GM12878 (cell line): Measurements from ENCODE around the gene SERPINF2. TPM values are rescaled to one million over a fixed set of nuclear protein-coding genes. Genes with fewer than 3 reads are reported as not detected.

ENCODE experiments used
- ATAC-seq: fragments of 200-7000 bp; cut with Tn5 transposase; 3 replicates; pipeline ENCODE4 v1.9.1; 2020; ENCODE audit warnings: mild to moderate bottlenecking, moderate library complexity
- BruUV-seq: library from RNA; stranded (reverse); fragments of 400-500 nt; replicated peaks from 2 replicates; lab custom pipeline; 2021; lab: Mats Ljungman, UMichigan
- CTCF ChIA-PET: fragments of 300-600 bp; sonication (Branson Sonifier 250); formaldehyde crosslinking; extraction: SDS; loops from one replicate; lab custom pipeline; 2021; ENCODE audit warnings: inconsistent platforms; lab: Yijun Ruan, JAX
- POLR2A ChIA-PET: fragments of 350-600 bp; formaldehyde crosslinking; extraction: SDS; loops from one replicate; lab custom pipeline; 2021; ENCODE audit warnings: inconsistent platforms; lab: Charles Lee
- RAD21 ChIA-PET: fragments of 300-600 bp; sonication (Branson Sonifier 250); formaldehyde crosslinking; loops from one replicate; lab custom pipeline; 2023; ENCODE audit warnings: antibody characterized with exemption; ENCODE audit not compliant: unreplicated experiment; lab: Charles Lee
- SMC1A ChIA-PET: fragments of 300-600 bp; sonication (Branson Sonifier 250); formaldehyde crosslinking; loops from one replicate; lab custom pipeline; 2023; ENCODE audit not compliant: unreplicated experiment, uncharacterized antibody; lab: Charles Lee
- DNase-seq: peaks from one replicate; pipeline ENCODE4 v3.0.0-alpha.2; 2011; ENCODE audit warnings: low read depth, low spot score
- FAIRE-seq: peaks from 3 replicates; lab custom pipeline; 2011; peaks lifted over from hg19 to GRCh38; lab: Jason Lieb, UNC
- H2AFZ ChIP-seq: 2 replicates; pipeline ENCODE4 v1.6.0; 2011; ENCODE audit warnings: low read depth, low read length, control low read depth; ENCODE audit not compliant: control insufficient read depth
- H3K27ac ChIP-seq: 2 replicates; pipeline ENCODE4 v1.5.1; 2011; ENCODE audit warnings: control low read depth; ENCODE audit not compliant: control insufficient read depth, insufficient read depth
- H3K27me3 ChIP-seq, 2 experiments: replicated peaks in 1 of 2; 2 replicates each; pipeline versions ENCODE4 v1.6.0 to v1.6.1; 2011; ENCODE audit warnings: low read length in 1 of 2; ENCODE audit not compliant: control insufficient read depth in 2 of 2, insufficient read depth in 2 of 2
- H3K36me3 ChIP-seq, 2 experiments: 2 replicates each; pipeline ENCODE4 v1.5.1; 2011; ENCODE audit warnings: low read length in 1 of 2; ENCODE audit not compliant: control insufficient read depth in 2 of 2, insufficient read depth in 2 of 2
- H3K4me1 ChIP-seq: 2 replicates; pipeline ENCODE4 v1.6.1; 2011; ENCODE audit warnings: mild to moderate bottlenecking, low read length, moderate library complexity, mixed read lengths; ENCODE audit not compliant: control insufficient read depth, insufficient read depth
- H3K4me2 ChIP-seq: 2 replicates; pipeline ENCODE4 v1.6.0; 2011; ENCODE audit warnings: control low read depth; ENCODE audit not compliant: control insufficient read depth, insufficient read depth
- H3K4me3 ChIP-seq: fragments of 200-600 bp; sonication (generic); 2 replicates; pipeline ENCODE4 v1.5.1; 2016
- H3K79me2 ChIP-seq: 2 replicates; pipeline ENCODE4 v1.6.0; 2011; ENCODE audit warnings: low read length; ENCODE audit not compliant: control insufficient read depth, insufficient read depth
- H3K9ac ChIP-seq: 2 replicates; pipeline ENCODE4 v1.8.0; 2011; ENCODE audit warnings: low read length, control low read depth, mixed read lengths; ENCODE audit not compliant: control insufficient read depth, insufficient read depth
- H3K9me3 ChIP-seq: replicated peaks from 3 replicates; pipeline ENCODE4 v1.5.1; 2011; ENCODE audit warnings: mild to moderate bottlenecking, low read length; ENCODE audit not compliant: control insufficient read depth, insufficient read depth
- H4K20me1 ChIP-seq: 2 replicates; pipeline ENCODE4 v1.6.0; 2011; ENCODE audit not compliant: control insufficient read depth, insufficient read depth
- KAT2A ChIP-seq: conservative IDR thresholded peaks from 2 replicates; pipeline ENCODE4 v1.6.1; 2011; ENCODE audit warnings: low read depth, low read length; ENCODE audit not compliant: control insufficient read depth
- NFYA ChIP-seq: IDR thresholded peaks from 2 replicates; pipeline ENCODE4 v1.6.1; 2011; ENCODE audit warnings: low read depth, mild to moderate bottlenecking, low read length, improper control_type of control experiment, borderline replicate concordance
- RELA ChIP-seq: fragments of 450-650 bp; IDR thresholded peaks from 2 replicates; pipeline ENCODE4 v1.8.0; 2014; ENCODE audit warnings: borderline replicate concordance; ENCODE audit not compliant: partially characterized antibody
- SMARCA5 ChIP-seq: fragments of 450-650 bp; IDR thresholded peaks from 2 replicates; pipeline ENCODE4 v1.6.1; 2017; ENCODE audit warnings: mild to moderate bottlenecking
- TARDBP ChIP-seq: IDR thresholded peaks from 2 replicates; pipeline ENCODE4 v1.6.1; 2016; ENCODE audit warnings: borderline replicate concordance
- YBX1 ChIP-seq: fragments of 450-650 bp; IDR thresholded peaks from 2 replicates; pipeline ENCODE4 v1.6.1; 2016; ENCODE audit warnings: antibody characterized with exemption
- ZBTB33 ChIP-seq: fragments of 450-650 bp; IDR thresholded peaks from 2 replicates; pipeline ENCODE4 v1.6.1; 2017; ENCODE audit warnings: mild to moderate bottlenecking
- WGBS: methylation state at CpG from one replicate; pipeline ENCODE4 v1.1.6; 2016; ENCODE audit warnings: low lambda C conversion rate; ENCODE audit not compliant: insufficient replicate concordance, insufficient coverage; ENCODE audit errors: missing lambda C conversion rate; 5-methylcytosine and 5-hydroxymethylcytosine counted together
- in situ Hi-C: fragments of 300-500 bp; cut with MboI; formaldehyde crosslinking; loops from 9 replicates; pipeline ENCODE4 v1.14.3; 2018; ENCODE audit warnings: mixed read lengths
- intact Hi-C: fragments of 100-400 bp; cut with micrococcal nuclease; formaldehyde crosslinking; loops from one replicate; pipeline ENCODE4 v1.14.2; 2022; ENCODE audit not compliant: unreplicated experiment
- polyA plus RNA-seq, 11 experiments: library from polyadenylated mRNA; depleted of rRNA in 4 of 11; unstranded in 6 of 11; stranded (reverse) in 5 of 11; fragments of >200 nt; fragmentation: Nextera tagmentation in 4 of 11; fragmentation: Illumina TruSeq in 1 of 11; extraction: Ambion mirVana in 4 of 11; extraction: Trizol in 1 of 11; gene quantifications; 1 replicate in 1 of 11; 2 replicates in 10 of 11; pipeline versions ENCODE4 v1.2.1 to v1.2.3, GENCODE V29; 2011 to 2016; ENCODE audit warnings: inconsistent platforms in 2 of 11, missing spikeins in 2 of 11, low read depth in 1 of 11
- total RNA-seq, 4 experiments: library from RNA; depleted of rRNA in 3 of 4; stranded (reverse); fragments of >200 nt in 3 of 4; fragmentation: Illumina TruSeq in 1 of 4; extraction: Trizol in 1 of 4; gene quantifications; 2 replicates each; pipeline versions ENCODE4 v1.2.1 to v1.2.3, GENCODE V29; 2013 to 2021

SERPINF2 gene
- total and polyA plus RNA-seq, 10 of the 15 experiments (the other 5 are each of a cell fraction or from before 2014, with no cell fraction given), result 0.04 to 0.21 (median 0.12) TPM; not detected in 6

- BruUV-seq, result no TSS peak
These were observed 14.6 kb upstream of the SERPINF2 start for GRCh38 chr17:1727876-1728630.

More at GRCh38 chr17:1727876-1728630, 14.6 kb upstream of the SERPINF2 start:
- Histone ChIP-seq H3K36me3 (peaks cover 3 to 5% of the 10 kb centered on the region in 2 experiments; a peak in 3 of 4 replicates), H4K20me1 (no peaks in the 10 kb centered on the region), H3K27me3 (no peaks in the 10 kb centered on the region), H3K9ac (no peak overlapping the region), H2AFZ (no peak overlapping the region), H3K79me2 (peaks cover 16% of the 10 kb centered on the region), H3K4me1 (peaks cover 22% of the 10 kb centered on the region), H3K9me3 (no peaks in the 10 kb centered on the region), H3K4me3 (no peak overlapping the region), H3K4me2 (no peak overlapping the region), H3K27ac (no peak overlapping the region)
- DNase-seq (no peak), FAIRE-seq (no peak), ATAC-seq (no peak)
- no peak for TF ChIP-seq RELA
- no peak for TF ChIP-seq KAT2A
- no peak for TF ChIP-seq YBX1
- no peak for TF ChIP-seq TARDBP
- TF ChIP-seq ZBTB33, result no peak
- TF ChIP-seq SMARCA5, result no peak
- no peak for TF ChIP-seq NFYA
- WGBS, result 93% methylated on average over 28 of the region's 28 CpGs
- ChIA-PET CTCF (interaction anchor here (1.1 kb wide), 1 partner anchor 27 kb away, joined by 3 read pairs; no protein-coding TSS in a partner anchor), RAD21 (no interaction called here), SMC1A (interaction anchor here (1.7 kb wide), 1 partner anchor 9 kb away, joined by 4 read pairs; no protein-coding TSS in a partner anchor), POLR2A (no interaction called here)
- intact Hi-C loops (no loop called here), in situ Hi-C loops (no loop called here)
